Hepatocyte (in vitro differentiated cells): ENCODE results near the gene MUC2.

Source experiments
- CTCF ChIP-seq: fragments of 200-600 bp; sonication (generic); IDR thresholded peaks from 2 replicates; pipeline ENCODE4 v1.5.1; 2016; ENCODE audit warnings: antibody characterized with exemption, mild to moderate bottlenecking; ENCODE audit not compliant: poor library complexity
- EZH2 ChIP-seq: fragments of 200-600 bp; sonication (generic); IDR thresholded peaks from 2 replicates; pipeline ENCODE4 v1.6.1; 2016; ENCODE audit warnings: antibody characterized with exemption, mild to moderate bottlenecking, borderline replicate concordance
- EZH2phosphoT487 ChIP-seq: fragments of 200-600 bp; sonication (generic); IDR thresholded peaks from one replicate; pipeline ENCODE4 v1.6.1; 2018; ENCODE audit warnings: antibody characterized with exemption, mild to moderate bottlenecking, low read depth, moderate library complexity; ENCODE audit not compliant: unreplicated experiment, severe bottlenecking

GRCh38 chr11:1053121-1053901, 21.4 kb upstream of the MUC2 start:
- TF ChIP-seq EZH2 (no peak), CTCF (no peak), EZH2phosphoT487 (no peak)
